Activated CD8-positive, alpha-beta memory T cell treated with anti-CD3 and anti-CD28 coated beads, Interleukin-2, amount 50 U/mL, for 24 hours (primary cell): Measurements from ENCODE around the gene MELTF.

Experiments used
- DNase-seq: peaks from one replicate; pipeline ENCODE4 v3.0.0-alpha.2; 2020; ENCODE audit errors: extremely low read depth

MELTF gene

DNA sequence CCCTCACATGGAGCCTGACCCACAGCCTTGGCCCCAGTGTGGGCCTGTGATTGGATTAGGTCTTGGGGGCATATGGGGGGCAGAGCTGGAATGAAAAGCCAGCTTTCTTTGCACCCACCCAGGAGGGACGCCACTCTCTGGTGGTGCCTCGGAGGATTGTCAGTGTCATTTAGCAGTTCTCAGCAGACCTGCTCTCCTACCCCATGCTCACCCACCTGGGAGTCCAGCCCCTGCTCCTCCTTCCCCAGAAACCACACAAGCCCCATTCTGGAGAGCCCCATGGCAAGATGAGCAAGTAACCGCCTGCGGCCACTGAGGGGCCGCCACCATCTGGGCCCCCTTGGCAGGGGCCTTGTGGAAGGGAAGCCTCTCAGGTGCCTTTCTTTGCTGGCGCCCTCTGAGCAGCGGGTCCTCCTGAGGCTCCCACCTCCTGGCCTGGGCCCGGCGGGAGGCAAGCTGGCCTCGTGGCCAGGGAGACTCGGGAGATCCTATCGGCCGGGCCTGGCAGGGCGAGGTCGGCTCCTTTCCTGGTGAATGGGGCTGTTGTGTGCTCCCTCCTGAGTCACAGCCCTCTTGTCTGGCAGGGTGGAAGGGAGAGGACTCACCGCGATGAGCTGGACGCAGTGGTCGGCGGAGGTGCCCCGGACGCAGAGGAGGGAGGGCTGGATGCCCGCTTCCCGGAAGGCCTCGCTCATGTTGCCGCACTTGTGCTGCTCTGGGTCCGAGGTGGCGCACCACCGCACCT, 2.3 kb downstream of the MELTF start:
- DNase-seq: no peak

GRCh38 chr3:197026481-197026866, 3.1 kb downstream of the MELTF start:
- DNase-seq: no peak

GRCh38 chr3:197025736-197026480, 3.7 kb downstream of the MELTF start:
- DNase-seq: no peak

GRCh38 chr3:197024881-197025735, 4.5 kb downstream of the MELTF start:
- no peak for DNase-seq

- DNase-seq: no peak
Observed at GRCh38 chr3:197023998-197024651, 5.5 kb downstream of the MELTF start.

DNA sequence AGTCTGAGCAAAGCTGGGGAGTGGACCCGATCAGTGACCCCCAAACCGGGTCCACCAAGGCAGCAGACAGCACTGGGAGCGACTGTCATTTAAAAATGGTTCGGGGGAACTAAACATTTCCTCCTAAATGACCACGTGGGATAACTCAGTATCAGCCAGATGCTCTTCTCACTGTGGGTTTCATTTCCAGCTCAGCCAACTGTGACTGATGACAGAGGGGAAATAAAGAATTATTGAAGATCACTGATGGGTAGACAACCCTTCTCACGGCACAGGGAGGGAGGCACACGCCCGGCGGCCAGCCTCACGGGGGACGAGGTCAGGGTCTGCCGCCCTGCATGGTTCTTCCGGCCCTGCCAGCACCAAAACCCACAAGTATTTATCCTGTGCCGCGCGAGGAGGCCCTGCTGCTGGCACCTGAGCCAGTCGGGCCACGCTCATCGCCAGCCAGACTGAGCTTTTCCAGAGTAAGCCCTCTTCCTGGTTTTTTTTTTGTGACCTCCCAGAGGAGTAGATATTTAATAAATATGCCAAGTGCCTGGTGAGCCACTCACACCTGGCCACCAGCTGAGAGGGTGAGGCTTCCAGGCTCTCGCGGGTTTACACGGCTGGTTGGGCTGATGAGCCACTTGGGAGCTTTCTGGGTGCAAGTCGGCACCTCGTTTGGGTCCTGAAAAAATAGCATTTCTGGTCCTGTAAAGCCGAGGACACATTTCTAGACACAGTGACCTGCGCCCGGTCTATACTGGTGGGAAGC, 6.2 kb downstream of the MELTF start:
- no peak for DNase-seq

DNA sequence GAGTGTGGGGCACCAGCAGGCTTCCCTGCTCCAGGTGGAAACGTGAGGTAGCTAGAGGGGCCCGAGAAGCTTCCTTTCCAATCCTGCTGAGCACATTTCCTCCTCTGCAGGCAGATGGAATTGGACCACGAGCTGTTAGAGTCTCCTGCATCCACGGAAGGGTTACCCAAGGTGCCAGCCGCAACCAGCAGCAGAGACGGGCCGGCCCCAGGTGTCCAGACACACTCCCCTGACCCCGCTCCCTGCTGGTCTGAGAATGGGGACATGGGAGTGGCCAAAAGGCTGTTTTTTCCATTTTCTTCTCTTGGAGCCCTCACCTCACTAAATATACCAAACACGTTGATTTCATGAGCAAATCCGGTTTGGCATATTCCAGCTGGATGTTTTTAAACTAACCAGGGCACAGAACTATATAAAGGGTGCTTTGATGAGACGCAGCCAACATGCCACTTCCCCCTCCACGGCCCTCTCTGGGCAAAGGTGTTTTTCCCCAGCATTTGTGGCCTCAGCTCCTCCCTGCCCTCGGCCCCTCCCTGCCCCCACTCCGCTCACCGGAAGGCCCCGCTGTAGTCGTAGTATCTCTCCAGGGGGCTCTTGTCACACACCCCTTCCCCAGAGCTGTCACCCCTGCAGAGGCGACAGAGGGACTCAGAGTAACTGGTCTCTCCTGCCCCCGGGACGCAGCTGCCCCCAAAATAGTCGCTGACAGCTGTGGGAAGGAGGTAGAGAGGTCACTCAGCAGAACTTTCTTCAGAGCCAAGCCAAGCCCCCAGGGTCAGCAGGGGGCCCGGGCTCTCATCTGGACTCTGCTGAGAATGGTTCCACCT, 7.0 kb downstream of the MELTF start:
- DNase-seq: no peak

GRCh38 chr3:197021729-197022404, 7.8 kb downstream of the MELTF start:
- DNase-seq: no peak

GRCh38 chr3:197021231-197021630, 8.4 kb downstream of the MELTF start:
- no peak for DNase-seq

DNA sequence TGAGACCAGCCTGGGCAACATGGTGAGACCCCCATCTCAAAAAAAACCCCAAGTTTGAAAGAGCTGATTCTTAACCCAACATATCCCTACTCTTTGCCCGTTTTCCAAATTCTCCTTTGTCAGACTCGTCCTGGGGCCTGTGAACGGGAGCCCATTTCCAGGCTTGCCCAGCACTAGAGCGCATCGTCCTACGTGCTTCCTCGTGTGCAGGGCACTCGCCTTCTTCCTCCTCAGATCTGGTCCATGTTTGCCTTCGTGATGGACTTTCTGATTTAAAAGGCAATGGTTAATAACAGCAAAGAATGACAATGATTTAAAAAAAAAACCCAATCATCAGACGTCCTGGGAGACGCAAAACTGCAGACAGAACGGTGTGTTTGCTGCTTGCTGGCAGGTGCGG, 10.1 kb downstream of the MELTF start:
- DNase-seq: no peak

DNA sequence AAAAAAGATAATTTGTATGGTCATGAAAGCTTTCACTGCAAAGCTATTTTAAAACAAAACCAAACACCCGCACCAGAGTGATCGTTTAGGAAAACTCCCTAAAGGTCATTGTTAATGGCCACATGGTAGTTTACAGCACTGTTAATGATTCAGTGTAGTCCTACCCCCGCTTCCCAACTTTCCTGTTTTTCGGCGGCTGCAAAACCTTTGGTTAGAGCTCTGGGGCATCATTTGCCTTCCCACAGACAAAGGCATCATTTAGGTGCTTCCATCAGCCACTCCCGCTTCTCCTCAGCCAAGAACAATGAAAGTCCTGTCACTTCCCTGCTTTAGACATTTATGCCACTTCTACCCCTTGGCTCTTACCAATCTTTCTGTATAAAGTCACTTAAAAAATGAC, 10.6 kb downstream of the MELTF start:
- DNase-seq: no peak

DNA sequence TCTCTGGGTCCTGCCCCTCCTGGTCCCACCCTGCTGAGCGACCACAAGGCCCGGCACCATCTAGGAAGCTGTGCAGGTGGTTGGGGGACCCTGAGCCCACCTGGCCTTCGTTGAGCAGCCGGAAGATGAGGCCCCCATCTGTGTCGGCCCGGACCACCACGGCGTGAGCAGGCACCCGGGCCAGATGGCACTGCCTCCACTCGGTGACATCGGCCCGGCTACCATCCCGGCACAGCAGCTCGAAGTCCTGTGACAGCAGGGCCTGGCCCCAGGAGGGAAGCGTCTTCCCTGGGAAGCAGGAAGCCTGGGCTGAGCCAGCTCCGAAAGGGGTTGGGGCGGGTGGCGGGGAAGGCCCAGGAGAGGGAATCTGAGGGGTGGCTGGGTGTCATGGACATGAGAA, 12.6 kb downstream of the MELTF start:
- no peak for DNase-seq

DNA sequence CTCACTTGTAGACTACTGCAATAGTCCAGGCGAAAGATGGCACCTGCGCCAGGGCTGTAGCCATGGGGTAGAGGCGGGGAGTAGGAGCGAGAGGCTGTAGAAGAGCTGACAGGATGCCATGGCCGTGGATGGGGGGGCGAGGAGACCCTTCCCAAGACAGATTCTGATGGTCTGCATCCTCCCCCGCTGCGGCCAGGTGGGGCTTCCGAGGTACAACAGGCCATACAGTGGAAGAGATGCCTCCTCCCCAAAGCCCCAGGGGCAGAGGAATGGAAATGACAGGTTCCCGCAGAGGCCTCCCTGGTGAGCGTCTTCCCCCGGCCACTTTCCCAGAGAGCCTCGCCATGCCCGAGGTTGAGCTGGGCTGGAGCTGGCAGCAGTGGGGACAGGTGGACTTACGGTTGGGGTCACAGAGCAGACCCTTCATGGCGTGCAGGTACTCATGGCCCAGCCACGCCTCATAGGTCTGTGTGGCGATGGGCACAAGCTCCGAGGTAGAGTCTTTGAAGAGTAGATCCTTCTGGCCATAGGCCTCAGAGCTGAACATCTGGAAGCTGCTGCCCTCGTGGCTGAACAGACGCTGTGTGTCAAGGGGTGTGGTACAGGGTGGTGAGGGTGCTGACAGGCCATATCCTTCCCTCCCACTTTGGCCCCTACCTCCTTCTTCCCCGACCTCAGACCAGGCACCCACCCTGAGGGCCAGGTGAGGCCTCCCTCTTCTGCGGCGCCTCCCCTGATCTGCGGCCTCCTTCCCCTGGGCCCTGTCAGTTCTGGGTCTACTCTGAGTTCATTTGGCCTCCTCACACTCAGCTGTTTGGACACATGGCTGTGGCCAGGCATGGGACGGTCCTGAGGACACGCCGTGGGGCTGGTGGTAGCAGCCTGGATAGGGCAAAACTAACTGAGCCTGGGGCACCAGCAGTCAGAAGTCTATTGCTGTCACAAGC, 13.6 kb downstream of the MELTF start:
- no peak for DNase-seq

DNA sequence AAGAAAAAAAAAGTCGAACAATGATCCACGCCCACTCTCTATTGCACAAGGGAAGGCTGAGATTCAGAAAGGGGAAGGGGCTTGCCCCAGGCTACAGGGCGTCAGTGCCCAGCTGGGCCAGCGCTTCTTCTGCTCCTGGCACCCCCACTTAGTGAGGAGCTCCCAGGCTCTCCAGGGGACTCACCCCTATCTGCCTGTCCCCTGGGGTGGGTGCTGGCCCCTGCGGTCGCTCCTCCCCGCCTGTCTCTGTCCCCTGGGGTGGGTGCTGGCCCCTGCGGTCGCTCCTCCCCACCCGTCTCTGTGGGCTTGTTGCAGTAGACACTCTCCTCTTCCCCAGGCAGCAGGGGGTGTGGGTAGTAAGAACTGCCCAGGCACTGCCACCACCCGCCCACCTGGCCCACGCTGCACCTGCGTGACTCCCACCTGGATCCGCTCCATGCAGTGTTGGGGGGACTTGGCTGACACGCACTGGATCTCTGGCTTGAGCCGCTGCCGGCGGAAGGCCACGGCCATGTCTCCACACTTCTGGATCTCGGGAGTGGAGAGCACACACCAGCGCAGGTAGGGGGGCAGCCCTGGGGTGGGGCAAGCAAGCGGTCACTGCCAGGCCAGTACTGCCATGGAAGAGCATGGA, 14.6 kb downstream of the MELTF start:
- DNase-seq: no peak

DNA sequence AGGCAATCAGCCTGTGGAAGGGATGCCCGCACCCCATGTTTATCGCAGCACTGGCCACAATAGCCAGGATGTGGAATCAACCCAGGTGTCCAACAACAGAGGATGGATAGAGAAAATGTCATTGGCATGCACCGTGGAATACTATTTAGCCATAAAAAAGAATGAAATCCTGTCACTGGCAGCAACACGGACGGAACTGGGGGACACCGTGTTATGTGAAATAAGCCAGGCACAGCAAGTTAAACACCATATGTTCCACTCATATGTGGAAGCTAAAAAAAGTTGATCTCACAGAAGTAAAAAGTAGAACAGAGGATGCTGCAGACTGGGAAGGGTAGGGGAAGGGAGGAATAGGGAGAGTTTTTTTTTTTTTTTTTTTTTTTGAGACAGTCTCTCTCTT, 15.6 kb downstream of the MELTF start:
- DNase-seq: no peak

GRCh38 chr3:197012540-197012883, 17.1 kb downstream of the MELTF start:
- DNase-seq: no peak

DNA sequence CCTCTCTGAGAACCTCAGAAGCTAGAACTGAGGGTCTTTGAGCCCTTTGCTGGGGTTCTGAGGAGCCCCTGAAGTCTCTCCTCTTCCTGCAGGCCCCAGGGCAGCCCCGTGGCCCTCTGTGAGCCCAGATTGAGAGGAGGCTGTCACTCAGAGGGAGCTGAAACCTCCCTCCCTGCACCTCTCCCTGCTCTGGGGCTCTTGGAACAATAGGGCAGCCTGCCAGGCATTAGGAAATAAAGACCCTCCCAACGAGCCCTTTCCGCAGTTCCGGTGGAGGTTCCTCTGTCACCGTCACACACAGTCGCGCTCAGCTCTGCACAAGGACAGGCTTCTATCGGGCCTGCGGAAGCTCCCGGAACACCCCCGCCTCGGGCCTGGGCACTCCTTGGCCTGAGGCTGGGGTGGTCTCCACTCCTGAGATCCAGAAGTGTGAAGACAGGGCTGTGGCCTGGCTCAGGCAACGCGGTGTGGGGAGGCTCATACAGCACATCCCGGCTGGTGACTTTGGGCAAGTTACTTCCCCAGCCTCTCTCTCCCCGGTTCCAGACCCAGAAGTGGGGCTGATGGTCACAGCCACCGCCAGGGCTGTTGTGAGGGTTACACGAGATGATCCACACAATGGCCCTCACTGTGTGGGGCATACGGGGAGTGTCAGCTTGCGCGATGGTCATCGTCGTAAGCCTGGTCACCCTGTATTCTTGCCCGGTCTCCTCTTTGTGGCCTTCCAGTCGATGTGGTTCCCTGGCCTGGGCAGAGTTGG, 17.7 kb downstream of the MELTF start:
- DNase-seq: no peak
